ENCODE data around the gene PLA2G5. TPM values are rescaled to one million over a fixed set of nuclear protein-coding genes. Genes with fewer than 3 reads are reported as not detected.

The PLA2G5 gene
- polyA plus RNA-seq, 3 donors, result not detected

- Histone ChIP-seq H3K79me2 (ENCODE audit: insufficient read depth, low read length) (no peaks in the 10 kb centered on the region), H3K36me3 (replicated peaks in 1 of 2; ENCODE audit: control insufficient read depth in 1 of 2, insufficient read depth in 2 of 2, low read length in 2 of 2) (no peaks in the 10 kb centered on the region), H3K4me3 (replicated peaks in 1 of 3; ENCODE audit: low read depth in 2 of 3, low read length in 3 of 3) (no peak overlapping the region), H3K9me3 (replicated peaks in 1 of 2; ENCODE audit: control insufficient read depth in 1 of 2, insufficient read depth in 1 of 2, low read length in 2 of 2) (no peaks in the 10 kb centered on the region), H4K20me1 (ENCODE audit: insufficient read depth, low read length) (no peaks in the 10 kb centered on the region), H3K4me2 (replicated peaks; ENCODE audit: extremely low read depth, low read length, poor library complexity, severe bottlenecking) (no peak overlapping the region), H3K27me3 (ENCODE audit: control insufficient read depth in 2 of 2, insufficient read depth in 2 of 2, low read length in 2 of 2) (peaks cover 0 to 2% of the 10 kb centered on the region in 2 donors), H3K9ac (ENCODE audit: insufficient read depth, low read length, poor library complexity, severe bottlenecking) (no peak overlapping the region), H3K27ac (ENCODE audit: low read depth in 1 of 2, low read length in 2 of 2) (no peak overlapping the region), H2AFZ (ENCODE audit: insufficient read depth, low read depth, low read length, poor library complexity, severe bottlenecking) (no peak overlapping the region), H3K4me1 (ENCODE audit: control insufficient read depth in 1 of 2, insufficient read depth in 2 of 2, low read length in 2 of 2) (peaks cover 8% of the 10 kb centered on the region in 2 donors)
- no peaks in the 10 kb centered on the region for H3K36me3 Mint-ChIP-seq
- intact Hi-C loops (cut with micrococcal nuclease), result no loop called here
- H3K27ac Mint-ChIP-seq, result no peak overlapping the region
- no peak overlapping the region for H3K4me3 Mint-ChIP-seq
- TF ChIP-seq CTCF (IDR thresholded peaks at IDR 0.05), result no peak
- peaks cover 8 to 10% (median 8%) of the 10 kb centered on the region in 3 donors for H3K27me3 Mint-ChIP-seq (ENCODE audit: low read depth in 3 of 3)
- peaks cover 0 to 2% (median 0%) of the 10 kb centered on the region in 7 donors for H3K9me3 Mint-ChIP-seq
- no peak for DNase-seq
- peaks cover 11% of the 10 kb centered on the region for H3K4me1 Mint-ChIP-seq
Measured at GRCh38 chr1:20117236-20117635, 47.2 kb downstream of the PLA2G5 start.

GRCh38 chr1:20119347-20119746, 49.4 kb downstream of the PLA2G5 start, which contains the start of gene PLA2G2D:
Gene PLA2G2D, minus strand, starts transcription at chr1:20119536. Its CDS starts 38 bp downstream, at chr1:20119498.
- Mint-ChIP-seq H3K27me3 (ENCODE audit: low read depth in 3 of 3) (peaks cover 3 to 13% (median 9%) of the 10 kb centered on the region in 3 donors), H3K4me1 (peaks cover 19% of the 10 kb centered on the region), H3K9me3 (peaks cover 0 to 1% (median 0%) of the 10 kb centered on the region in 7 donors), H3K27ac (peak within 1 kb of the TSS in 4 of 7 donors; percentile 17 to 76 (median 46)), H3K36me3 (no peaks in the 10 kb centered on the region), H3K4me3 (peak within 1 kb of the TSS in 1 of 2 donors; percentile 65)
- DNase-seq, result no peak
- no peak within 1 kb of the TSS for H3K4me3 ChIP-seq (replicated peaks in 1 of 3; ENCODE audit: low read depth in 2 of 3, low read length in 3 of 3)
- 83% methylated on average over 2 of the region's 2 CpGs for WGBS (ENCODE audit: insufficient coverage)
- peaks cover 0 to 2% of the 10 kb centered on the region in 2 donors for H3K27me3 ChIP-seq (ENCODE audit: control insufficient read depth in 2 of 2, insufficient read depth in 2 of 2, low read length in 2 of 2)
- H3K79me2 ChIP-seq (ENCODE audit: insufficient read depth, low read length), result no peaks in the 10 kb centered on the region
- TF ChIP-seq CTCF (IDR thresholded peaks at IDR 0.05), result no peak
- no peaks in the 10 kb centered on the region for H3K9me3 ChIP-seq (replicated peaks in 1 of 2; ENCODE audit: control insufficient read depth in 1 of 2, insufficient read depth in 1 of 2, low read length in 2 of 2)
- H3K4me1 ChIP-seq (ENCODE audit: control insufficient read depth in 1 of 2, insufficient read depth in 2 of 2, low read length in 2 of 2), result peaks cover 11 to 15% of the 10 kb centered on the region in 2 donors
- intact Hi-C loops (cut with micrococcal nuclease), result no loop called here
- no peak within 1 kb of the TSS for H2AFZ ChIP-seq (ENCODE audit: insufficient read depth, low read depth, low read length, poor library complexity, severe bottlenecking)
- H3K9ac ChIP-seq (ENCODE audit: insufficient read depth, low read length, poor library complexity, severe bottlenecking), result no peak within 1 kb of the TSS
- H3K27ac ChIP-seq (ENCODE audit: low read depth in 1 of 2, low read length in 2 of 2), result no peak within 1 kb of the TSS
- no peaks in the 10 kb centered on the region for H4K20me1 ChIP-seq (ENCODE audit: insufficient read depth, low read length)
- H3K4me2 ChIP-seq (replicated peaks; ENCODE audit: extremely low read depth, low read length, poor library complexity, severe bottlenecking), result no peak within 1 kb of the TSS
- no peaks in the 10 kb centered on the region for H3K36me3 ChIP-seq (replicated peaks in 1 of 2; ENCODE audit: control insufficient read depth in 1 of 2, insufficient read depth in 2 of 2, low read length in 2 of 2)
